SK-N-SH (cell line): Measurements from ENCODE around the gene TRAF5. TPM values are rescaled to one million over a fixed set of nuclear protein-coding genes. Genes with fewer than 3 reads are reported as not detected.
"Not testable (repeated sequence)": the region's sequence is repeated elsewhere in the genome, so short reads cannot be mapped to it uniquely, and the experiment has no call there.

ENCODE experiments used
- CTCF ChIA-PET: fragments of 300-600, 350-600 bp; formaldehyde crosslinking; extraction: SDS; loops from one replicate; lab custom pipeline; 2021; lab: Yijun Ruan, JAX
- POLR2A ChIA-PET: fragments of 350-600 bp; sonication (Branson Sonifier 250); formaldehyde crosslinking; extraction: SDS; loops from one replicate; lab custom pipeline; 2020; ENCODE audit warnings: antibody characterized with exemption, inconsistent platforms; lab: Yijun Ruan, JAX
- DNase-seq: peaks from one replicate; pipeline ENCODE4 v3.0.0; 2012
- H2AFZ ChIP-seq: fragments of 200-600 bp; sonication (generic); 2 replicates; pipeline ENCODE4 v1.8.1; 2016; ENCODE audit warnings: antibody characterized with exemption, mild to moderate bottlenecking, low read depth
- H3F3A ChIP-seq: fragments of 200-600 bp; sonication (generic); replicated peaks from 2 replicates; pipeline ENCODE3; 2016; ENCODE audit warnings: antibody characterized with exemption, mild to moderate bottlenecking; ENCODE audit not compliant: insufficient read depth
- H3K27ac ChIP-seq, 2 experiments: fragments of 200-500 bp in 1 of 2; fragments of 200-600 bp in 1 of 2; sonication (Bioruptor generic) in 1 of 2; sonication (generic), shearing (Covaris generic) in 1 of 2; 2 replicates each; pipeline versions ENCODE4 v1.5.1 to v1.6.1; 2014 to 2016; ENCODE audit warnings: low read depth in 2 of 2, inconsistent platforms in 1 of 2, low read length in 1 of 2, mild to moderate bottlenecking in 1 of 2, mixed read lengths in 1 of 2
- H3K27me3 ChIP-seq: fragments of 200-600 bp; sonication (generic), shearing (Covaris generic); 2 replicates; pipeline ENCODE4 v1.6.1; 2016; ENCODE audit warnings: mixed run types; ENCODE audit not compliant: insufficient read depth
- H3K36me3 ChIP-seq, 2 experiments: fragments of 200-500 bp in 1 of 2; fragments of 200-600 bp in 1 of 2; sonication (Bioruptor generic) in 1 of 2; sonication (generic) in 1 of 2; replicated peaks in 1 of 2; 2 replicates each; pipeline versions ENCODE3 to v1.5.1; 2014 to 2016; ENCODE audit warnings: low read length in 1 of 2, mild to moderate bottlenecking in 1 of 2; ENCODE audit not compliant: insufficient read depth in 2 of 2, control insufficient read depth in 1 of 2
- H3K4me1 ChIP-seq, 2 experiments: fragments of 200-500 bp in 1 of 2; fragments of 200-600 bp in 1 of 2; sonication (Bioruptor generic) in 1 of 2; sonication (generic), shearing (Covaris generic) in 1 of 2; 2 replicates each; pipeline versions ENCODE4 v1.5.1 to v1.6.1; 2014 to 2016; ENCODE audit warnings: low read depth in 1 of 2, low read length in 1 of 2, mixed run types in 1 of 2; ENCODE audit not compliant: insufficient read depth in 2 of 2, control insufficient read depth in 1 of 2
- H3K4me2 ChIP-seq: fragments of 200-600 bp; sonication (generic), shearing (Covaris generic); 2 replicates; pipeline ENCODE4 v1.6.1; 2017; ENCODE audit warnings: mixed run types
- H3K4me3 ChIP-seq, 2 experiments: fragments of 200-500 bp in 1 of 2; fragments of 200-600 bp in 1 of 2; sonication (Bioruptor generic) in 1 of 2; sonication (generic), shearing (Covaris generic) in 1 of 2; 2 replicates each; pipeline versions ENCODE4 v1.5.1 to v1.8.1; 2014 to 2016; ENCODE audit warnings: low read depth in 2 of 2, inconsistent platforms in 1 of 2, low read length in 1 of 2, mild to moderate bottlenecking in 1 of 2, mixed read lengths in 1 of 2, moderate library complexity in 1 of 2
- H3K79me2 ChIP-seq: fragments of 200-600 bp; sonication (generic); 2 replicates; pipeline ENCODE4 v1.8.1; 2017; ENCODE audit warnings: mild to moderate bottlenecking; ENCODE audit not compliant: insufficient read depth
- H3K9ac ChIP-seq: fragments of 200-600 bp; sonication (generic); 2 replicates; pipeline ENCODE4 v1.6.1; 2017; ENCODE audit warnings: mixed run types
- H3K9me2 ChIP-seq: fragments of 200-600 bp; sonication (generic); 2 replicates; pipeline ENCODE4 v1.6.1; 2017; ENCODE audit warnings: mixed run types
- H3K9me3 ChIP-seq: fragments of 200-600 bp; sonication (generic); 2 replicates; pipeline ENCODE4 v1.6.1; 2017; ENCODE audit warnings: mixed run types, mild to moderate bottlenecking, moderate library complexity
- H4K20me1 ChIP-seq: fragments of 200-600 bp; sonication (generic); 2 replicates; pipeline ENCODE4 v1.6.1; 2017; ENCODE audit warnings: mild to moderate bottlenecking, mixed run types; ENCODE audit not compliant: insufficient read depth
- WGBS: methylation state at CpG from one replicate; pipeline ENCODE4 v1.1.6; 2017; ENCODE audit warnings: low lambda C conversion rate; 5-methylcytosine and 5-hydroxymethylcytosine counted together
- polyA plus RNA-seq, 3 experiments: library from polyadenylated mRNA; depleted of rRNA; stranded (reverse); fragments of >200 nt; gene quantifications; 2 replicates each; pipeline ENCODE4 v1.2.3, GENCODE V29; 2012

TRAF5 gene
- polyA plus RNA-seq, 1 of the 3 experiments (the other 2 are of a cell fraction), result 7.6 TPM

- H3K4me1 ChIP-seq, DNase-seq, H3K9me2 ChIP-seq, H3K9ac ChIP-seq, H4K20me1 ChIP-seq, H3K27me3 ChIP-seq, H3K4me3 ChIP-seq, H3K4me2 ChIP-seq, H2AFZ ChIP-seq, H3K9me3 ChIP-seq, POLR2A ChIA-PET, H3F3A ChIP-seq, H3K27ac ChIP-seq, CTCF ChIA-PET, H3K79me2 ChIP-seq: not testable (repeated sequence)
- peaks cover 8 to 23% of the 10 kb centered on the region in 2 experiments for H3K36me3 ChIP-seq
- WGBS, result 93% methylated on average over 13 of the region's 13 CpGs
Measured at GRCh38 chr1:211399851-211400393, 73.3 kb downstream of the TRAF5 start.

DNA sequence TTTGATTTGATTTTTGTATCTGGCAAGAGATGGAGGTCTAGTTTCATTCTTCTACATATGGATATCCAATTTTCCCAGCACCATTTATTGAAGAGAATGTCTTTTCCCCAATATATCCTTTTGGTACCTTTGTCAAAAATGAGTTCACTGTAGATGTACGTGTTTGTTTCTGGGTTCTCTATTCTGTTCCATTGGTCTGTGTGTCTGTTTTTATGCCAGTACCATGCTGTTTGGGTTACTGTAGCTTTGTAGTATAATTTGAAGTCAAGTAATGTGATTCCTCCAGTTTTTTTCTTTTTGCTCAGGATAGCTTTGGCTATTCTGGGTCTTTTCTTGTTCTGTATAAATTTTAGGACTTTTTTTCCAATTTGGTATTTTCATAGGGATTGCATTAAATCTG lies 75.1 kb downstream of the TRAF5 start:
- H3K9me3 ChIP-seq, H3K9me2 ChIP-seq, H3K79me2 ChIP-seq, DNase-seq, H3K27me3 ChIP-seq, H2AFZ ChIP-seq, H3K4me2 ChIP-seq, POLR2A ChIA-PET, H3K9ac ChIP-seq, H3K27ac ChIP-seq, H4K20me1 ChIP-seq, H3K4me1 ChIP-seq, CTCF ChIA-PET, H3K4me3 ChIP-seq, H3F3A ChIP-seq: not testable (repeated sequence)
- H3K36me3 ChIP-seq, result peaks cover 2 to 18% of the 10 kb centered on the region in 2 experiments
- WGBS, result 30% methylated on average over 1 of the region's 1 CpG

DNA sequence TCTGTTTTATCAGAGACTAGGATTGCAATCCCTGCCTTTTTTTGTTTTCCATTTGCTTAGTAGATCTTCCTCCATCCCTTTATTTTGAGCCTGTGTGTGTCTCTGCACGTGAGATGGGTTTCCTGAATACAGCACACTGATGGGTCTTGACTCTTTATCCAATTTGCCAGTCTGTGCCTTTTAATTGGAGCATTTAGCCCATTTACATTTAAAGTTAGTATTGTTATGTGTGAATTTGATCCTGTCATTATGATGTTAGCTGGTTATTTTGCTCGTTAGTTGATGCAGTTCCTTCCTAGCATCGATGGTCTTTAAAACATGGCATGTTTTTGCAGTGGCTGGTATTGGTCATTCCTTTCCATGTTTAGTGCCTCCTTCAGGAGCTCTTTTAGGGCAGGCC lies 79.5 kb downstream of the TRAF5 start:
- DNase-seq, H3K9ac ChIP-seq, H3K4me1 ChIP-seq, H3K9me3 ChIP-seq, CTCF ChIA-PET, H3K4me2 ChIP-seq, H4K20me1 ChIP-seq, H3K27ac ChIP-seq, H3K9me2 ChIP-seq, POLR2A ChIA-PET, H3K4me3 ChIP-seq, H3K36me3 ChIP-seq, H2AFZ ChIP-seq, H3K79me2 ChIP-seq, H3K27me3 ChIP-seq, H3F3A ChIP-seq: not testable (repeated sequence)
- WGBS, result 71% methylated on average over 2 of the region's 3 CpGs

- CTCF ChIA-PET, result not testable (repeated sequence)
Measured at GRCh38 chr1:211407749-211408148, 81.1 kb downstream of the TRAF5 start.

More at GRCh38 chr1:211407749-211408148, 81.1 kb downstream of the TRAF5 start:
- H3K36me3 ChIP-seq, H4K20me1 ChIP-seq, H3K4me3 ChIP-seq, H3K79me2 ChIP-seq, H3F3A ChIP-seq, DNase-seq, H3K27ac ChIP-seq, H3K9ac ChIP-seq, H2AFZ ChIP-seq, POLR2A ChIA-PET, H3K4me2 ChIP-seq, H3K27me3 ChIP-seq, H3K4me1 ChIP-seq, H3K9me3 ChIP-seq, H3K9me2 ChIP-seq: not testable (repeated sequence)
- 74% methylated on average over 4 of the region's 7 CpGs for WGBS
